ENCODE data around the gene ADORA2A.

ADORA2A gene

GRCh38 chr22:24411256-24412004, 16.0 kb upstream of the ADORA2A start:
- Mint-ChIP-seq H3K27me3 (no peaks in the 10 kb centered on the region), H3K9me3 (no peaks in the 10 kb centered on the region), H3K27ac (no peak overlapping the region), H3K4me1 (peaks cover 23% of the 10 kb centered on the region), H3K4me3 (no peak overlapping the region), H3K36me3 (no peaks in the 10 kb centered on the region)

GRCh38 chr22:24412274-24412673, 15.1 kb upstream of the ADORA2A start:
- Mint-ChIP-seq H3K27me3 (no peaks in the 10 kb centered on the region), H3K27ac (no peak overlapping the region), H3K4me3 (no peak overlapping the region), H3K4me1 (peaks cover 15% of the 10 kb centered on the region), H3K9me3 (no peaks in the 10 kb centered on the region), H3K36me3 (no peaks in the 10 kb centered on the region)

- Mint-ChIP-seq H3K27ac (no peak overlapping the region), H3K9me3 (no peaks in the 10 kb centered on the region), H3K36me3 (no peaks in the 10 kb centered on the region), H3K4me1 (peaks cover 6% of the 10 kb centered on the region), H3K4me3 (no peak overlapping the region), H3K27me3 (no peaks in the 10 kb centered on the region)
These were observed 14.1 kb upstream of the ADORA2A start for GRCh38 chr22:24413271-24413670.

- no peaks in the 10 kb centered on the region for H3K36me3 Mint-ChIP-seq
- H3K4me1 Mint-ChIP-seq: peaks cover 6% of the 10 kb centered on the region
- no peaks in the 10 kb centered on the region for H3K9me3 Mint-ChIP-seq
- H3K27me3 Mint-ChIP-seq: no peaks in the 10 kb centered on the region
- H3K27ac Mint-ChIP-seq: no peak overlapping the region
- H3K4me3 Mint-ChIP-seq: no peak overlapping the region
These were observed 13.5 kb upstream of the ADORA2A start for GRCh38 chr22:24413736-24414385.

- no peak overlapping the region for H3K4me3 Mint-ChIP-seq
- H3K9me3 Mint-ChIP-seq: no peaks in the 10 kb centered on the region
- peaks cover 6% of the 10 kb centered on the region for H3K4me1 Mint-ChIP-seq
- H3K27ac Mint-ChIP-seq: no peak overlapping the region
- no peaks in the 10 kb centered on the region for H3K36me3 Mint-ChIP-seq
- no peaks in the 10 kb centered on the region for H3K27me3 Mint-ChIP-seq
These were observed 12.9 kb upstream of the ADORA2A start for GRCh38 chr22:24414523-24414922.

- H3K27me3 Mint-ChIP-seq: no peaks in the 10 kb centered on the region
- H3K27ac Mint-ChIP-seq: no peak overlapping the region
- H3K36me3 Mint-ChIP-seq: no peaks in the 10 kb centered on the region
- no peaks in the 10 kb centered on the region for H3K9me3 Mint-ChIP-seq
- peaks cover 4% of the 10 kb centered on the region for H3K4me1 Mint-ChIP-seq
- H3K4me3 Mint-ChIP-seq: no peak overlapping the region
These were observed 12.1 kb upstream of the ADORA2A start for GRCh38 chr22:24414984-24415945.

- H3K4me1 Mint-ChIP-seq: peaks cover 2% of the 10 kb centered on the region
- no peak overlapping the region for H3K4me3 Mint-ChIP-seq
- H3K9me3 Mint-ChIP-seq: no peaks in the 10 kb centered on the region
- no peak overlapping the region for H3K27ac Mint-ChIP-seq
- no peaks in the 10 kb centered on the region for H3K36me3 Mint-ChIP-seq
- H3K27me3 Mint-ChIP-seq: no peaks in the 10 kb centered on the region
These were observed 11.3 kb upstream of the ADORA2A start for GRCh38 chr22:24416095-24416494.

GRCh38 chr22:24416611-24417010, 10.8 kb upstream of the ADORA2A start:
- Mint-ChIP-seq H3K9me3 (no peaks in the 10 kb centered on the region), H3K4me1 (peaks cover 6% of the 10 kb centered on the region), H3K27me3 (no peaks in the 10 kb centered on the region), H3K27ac (no peak overlapping the region), H3K36me3 (no peaks in the 10 kb centered on the region), H3K4me3 (no peak overlapping the region)

- Mint-ChIP-seq H3K9me3 (no peaks in the 10 kb centered on the region), H3K27me3 (no peaks in the 10 kb centered on the region), H3K27ac (peak overlapping the region; percentile 35)
These were observed 10.2 kb upstream of the ADORA2A start for GRCh38 chr22:24417200-24417599.

GRCh38 chr22:24417901-24418641, 9.3 kb upstream of the ADORA2A start:
- Mint-ChIP-seq H3K27ac (no peak overlapping the region), H3K4me1 (peaks cover 11% of the 10 kb centered on the region), H3K36me3 (no peaks in the 10 kb centered on the region), H3K4me3 (no peak overlapping the region), H3K27me3 (no peaks in the 10 kb centered on the region), H3K9me3 (no peaks in the 10 kb centered on the region)

More at GRCh38 chr22:24417200-24417599, 10.2 kb upstream of the ADORA2A start:
- Mint-ChIP-seq H3K36me3 (no peaks in the 10 kb centered on the region), H3K4me1 (peaks cover 6% of the 10 kb centered on the region), H3K4me3 (no peak overlapping the region)

GRCh38 chr22:24418786-24419474, 8.5 kb upstream of the ADORA2A start:
- H3K27ac Mint-ChIP-seq: no peak overlapping the region
- H3K4me3 Mint-ChIP-seq: no peak overlapping the region
- no peaks in the 10 kb centered on the region for H3K36me3 Mint-ChIP-seq
- no peaks in the 10 kb centered on the region for H3K27me3 Mint-ChIP-seq
- H3K4me1 Mint-ChIP-seq: peaks cover 11% of the 10 kb centered on the region
- H3K9me3 Mint-ChIP-seq: no peaks in the 10 kb centered on the region

GRCh38 chr22:24419475-24419850, 7.9 kb upstream of the ADORA2A start:
- H3K27ac Mint-ChIP-seq: no peak overlapping the region
- peaks cover 11% of the 10 kb centered on the region for H3K4me1 Mint-ChIP-seq
- H3K27me3 Mint-ChIP-seq: no peaks in the 10 kb centered on the region
- no peak overlapping the region for H3K4me3 Mint-ChIP-seq
- no peaks in the 10 kb centered on the region for H3K36me3 Mint-ChIP-seq
- H3K9me3 Mint-ChIP-seq: no peaks in the 10 kb centered on the region

GRCh38 chr22:24420072-24420976, 7.1 kb upstream of the ADORA2A start:
- no peaks in the 10 kb centered on the region for H3K9me3 Mint-ChIP-seq
- H3K36me3 Mint-ChIP-seq: no peaks in the 10 kb centered on the region
- peaks cover 12% of the 10 kb centered on the region for H3K4me1 Mint-ChIP-seq
- H3K27ac Mint-ChIP-seq: peak overlapping the region; percentile 35
- no peaks in the 10 kb centered on the region for H3K27me3 Mint-ChIP-seq
- H3K4me3 Mint-ChIP-seq: no peak overlapping the region

GRCh38 chr22:24420977-24421343, 6.4 kb upstream of the ADORA2A start:
- peak overlapping the region; percentile 35 for H3K27ac Mint-ChIP-seq
- H3K4me3 Mint-ChIP-seq: no peak overlapping the region

More at GRCh38 chr22:24420977-24421343, 6.4 kb upstream of the ADORA2A start:
- no peaks in the 10 kb centered on the region for H3K9me3 Mint-ChIP-seq
- H3K27me3 Mint-ChIP-seq: no peaks in the 10 kb centered on the region
- H3K36me3 Mint-ChIP-seq: no peaks in the 10 kb centered on the region
- H3K4me1 Mint-ChIP-seq: peaks cover 18% of the 10 kb centered on the region

Data from activated naive CD4-positive, alpha-beta T cell treated with anti-CD3 and anti-CD28 coated beads, Interleukin-2, amount 50 U/mL, for 24 hours (primary cell).